ENCODE data around the gene SYNJ1. TPM values are rescaled to one million over a fixed set of nuclear protein-coding genes. Genes with fewer than 3 reads are reported as not detected.

The SYNJ1 gene
- total and polyA plus RNA-seq, 9 of the 15 experiments (the other 6 are each of a cell fraction or from before 2014, with no cell fraction given): 2.4 to 10.6 (median 5.6) TPM

DNA sequence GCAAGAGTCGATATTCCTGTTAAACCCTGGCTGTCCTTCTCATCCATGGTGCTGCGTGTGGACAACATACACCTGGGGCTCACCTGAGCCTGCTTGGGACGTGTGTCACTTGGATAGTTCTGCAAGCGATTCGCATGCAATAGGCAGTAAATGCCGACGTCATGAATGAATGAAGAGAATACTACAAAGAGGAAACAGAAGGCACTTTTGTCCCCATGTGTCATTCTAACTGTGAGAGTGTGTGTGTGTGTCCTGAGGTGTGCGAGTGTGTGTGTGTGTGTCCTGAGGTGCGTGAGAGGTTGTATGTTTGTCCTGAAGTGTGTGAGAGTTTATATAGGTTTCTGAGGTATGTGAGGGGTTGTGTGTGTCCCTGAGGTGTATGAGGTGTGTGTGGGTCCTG, 141.8 kb downstream of the SYNJ1 start (continued):
- TF ChIP-seq, protein P1, sequence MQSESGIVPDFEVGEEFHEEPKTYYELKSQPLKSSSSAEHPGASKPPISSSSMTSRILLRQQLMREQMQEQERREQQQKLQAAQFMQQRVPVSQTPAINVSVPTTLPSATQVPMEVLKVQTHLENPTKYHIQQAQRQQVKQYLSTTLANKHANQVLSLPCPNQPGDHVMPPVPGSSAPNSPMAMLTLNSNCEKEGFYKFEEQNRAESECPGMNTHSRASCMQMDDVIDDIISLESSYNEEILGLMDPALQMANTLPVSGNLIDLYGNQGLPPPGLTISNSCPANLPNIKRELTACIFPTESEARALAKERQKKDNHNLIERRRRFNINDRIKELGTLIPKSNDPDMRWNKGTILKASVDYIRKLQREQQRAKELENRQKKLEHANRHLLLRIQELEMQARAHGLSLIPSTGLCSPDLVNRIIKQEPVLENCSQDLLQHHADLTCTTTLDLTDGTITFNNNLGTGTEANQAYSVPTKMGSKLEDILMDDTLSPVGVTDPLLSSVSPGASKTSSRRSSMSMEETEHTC (IDR thresholded peaks at IDR 0.05): no peak
- no peak for TF ChIP-seq EP300 (IDR thresholded peaks at IDR 0.05; ENCODE audit: low read length)
- TF ChIP-seq ZNF57 (CRISPR knock-in tag; IDR thresholded peaks at IDR 0.05): no peak
- TF ChIP-seq SNRNP70 (optimal IDR thresholded peaks at IDR 0.05; ENCODE audit: low read depth, low read length): no peak
- peak; percentile 26; the same call in 1 of the 2 replicates for TF ChIP-seq EHMT2 (IDR thresholded peaks at IDR 0.05)
- TF ChIP-seq ZNF24 (IDR thresholded peaks at IDR 0.05): 0 out of 2 replicates have a peak, but pooled peaks have one; percentile 70
- peak; percentile 75 for TF ChIP-seq ZNF316 (IDR thresholded peaks at IDR 0.05)
- TF ChIP-seq ESRRB (CRISPR knock-in tag; IDR thresholded peaks at IDR 0.05; ENCODE audit: borderline replicate concordance): no peak
- no peak for TF ChIP-seq ZFP36 (IDR thresholded peaks at IDR 0.05; ENCODE audit: low read depth, low read length, partially characterized antibody)
- TF ChIP-seq C11orf30 (IDR thresholded peaks at IDR 0.05; ENCODE audit: low read depth): no peak; the same call in 1 of the 2 replicates
- TF ChIP-seq, protein P2, sequence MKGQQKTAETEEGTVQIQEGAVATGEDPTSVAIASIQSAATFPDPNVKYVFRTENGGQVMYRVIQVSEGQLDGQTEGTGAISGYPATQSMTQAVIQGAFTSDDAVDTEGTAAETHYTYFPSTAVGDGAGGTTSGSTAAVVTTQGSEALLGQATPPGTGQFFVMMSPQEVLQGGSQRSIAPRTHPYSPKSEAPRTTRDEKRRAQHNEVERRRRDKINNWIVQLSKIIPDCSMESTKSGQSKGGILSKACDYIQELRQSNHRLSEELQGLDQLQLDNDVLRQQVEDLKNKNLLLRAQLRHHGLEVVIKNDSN (CRISPR knock-in tag; IDR thresholded peaks at IDR 0.05): no peak
- TF ChIP-seq CTCF (IDR thresholded peaks at IDR 0.05 in 2 of 3, conservative IDR thresholded peaks at IDR 0.05 in 1 of 3; ENCODE audit: insufficient read depth in 2 of 3, low read depth in 1 of 3, low read length in 3 of 3): no peak
- TF ChIP-seq CHD2 (IDR thresholded peaks at IDR 0.05; ENCODE audit: low read depth, low read length): no peak

Data from K562 (cell line).